HG03565 (cell line): ENCODE measurements around the gene ALG5.

ENCODE experiments used
- ATAC-seq: cut with Tn5 transposase; IDR thresholded peaks from one replicate; pipeline ENCODE4 v1.9.1; 2021; ENCODE audit warnings: mild to moderate bottlenecking, moderate library complexity; ENCODE audit not compliant: unreplicated experiment

Gene ALG5, protein sequence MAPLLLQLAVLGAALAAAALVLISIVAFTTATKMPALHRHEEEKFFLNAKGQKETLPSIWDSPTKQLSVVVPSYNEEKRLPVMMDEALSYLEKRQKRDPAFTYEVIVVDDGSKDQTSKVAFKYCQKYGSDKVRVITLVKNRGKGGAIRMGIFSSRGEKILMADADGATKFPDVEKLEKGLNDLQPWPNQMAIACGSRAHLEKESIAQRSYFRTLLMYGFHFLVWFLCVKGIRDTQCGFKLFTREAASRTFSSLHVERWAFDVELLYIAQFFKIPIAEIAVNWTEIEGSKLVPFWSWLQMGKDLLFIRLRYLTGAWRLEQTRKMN

DNA sequence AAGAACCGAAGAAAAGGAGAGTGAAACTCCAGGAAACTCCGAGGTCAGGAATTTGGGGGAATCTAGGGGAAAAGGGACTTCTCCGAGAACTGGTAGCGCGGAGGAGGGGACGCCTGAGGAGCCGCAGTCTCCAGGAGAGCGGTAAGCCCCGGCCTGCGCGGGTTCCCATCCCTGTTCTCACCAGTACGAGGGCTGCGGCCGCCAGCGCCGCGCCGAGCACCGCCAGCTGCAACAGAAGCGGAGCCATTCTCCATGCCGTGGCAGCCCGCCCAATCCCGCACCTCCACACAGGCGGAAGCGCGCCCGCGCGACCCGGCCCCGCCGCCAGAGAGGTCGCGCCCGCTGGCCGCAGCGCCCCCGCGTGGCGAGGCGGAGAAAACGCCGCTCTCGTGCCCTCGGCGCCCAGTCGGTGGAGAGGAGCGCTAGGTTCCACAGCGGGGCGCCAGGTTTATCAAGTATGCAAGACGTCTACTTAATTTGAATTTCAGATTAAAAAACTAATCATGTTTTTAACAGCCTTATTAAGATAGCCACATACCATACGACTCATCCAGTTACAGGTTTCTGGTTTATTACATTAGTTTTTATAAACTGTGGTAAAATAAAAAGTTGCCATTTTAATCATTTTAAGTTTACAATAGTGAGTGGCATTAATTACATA lies at the start of gene ALG5:
Gene ALG5 (minus strand): TSS at position 287 of the 661 bp plus-strand sequence. CDS start 40 bp downstream, at position 247.
- peak; percentile 72 for ATAC-seq

DNA sequence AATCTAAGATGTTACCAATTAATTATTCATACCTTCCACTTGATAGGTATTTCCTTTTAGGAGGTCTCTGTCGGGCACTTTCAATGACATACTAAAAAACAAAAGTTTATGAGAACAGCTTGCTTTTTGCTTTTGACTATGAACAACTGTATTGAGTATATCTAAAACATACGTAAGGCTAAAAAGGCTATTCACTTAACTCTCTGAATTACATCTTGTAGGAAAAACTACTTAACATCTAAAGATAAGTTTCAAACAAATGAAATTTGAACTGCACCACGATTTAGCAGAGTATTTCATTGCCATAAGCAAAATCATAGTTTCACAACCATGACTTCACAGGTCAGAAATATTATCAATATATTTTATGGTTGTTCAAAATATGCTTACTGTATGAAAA lies 48.7 kb upstream of the ALG5 start:
- no peak for ATAC-seq

DNA sequence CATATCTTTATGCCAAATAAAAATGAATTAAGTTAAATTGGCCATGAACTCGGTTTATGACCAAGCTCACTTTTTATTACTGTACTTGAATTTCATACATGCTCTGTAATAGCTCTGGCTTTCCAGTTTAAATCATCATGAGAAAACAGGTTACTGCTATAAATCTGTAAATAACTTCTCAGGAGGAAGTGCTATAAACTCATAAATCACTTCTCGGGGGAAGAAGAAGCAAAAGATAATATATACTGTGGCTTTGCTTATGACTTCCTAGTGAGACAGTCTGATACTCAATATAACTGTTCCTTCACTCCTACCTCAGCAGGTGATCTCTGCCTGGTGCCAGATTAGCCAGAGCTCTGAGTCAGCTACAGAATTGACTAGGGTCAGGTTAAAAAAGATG lies 47.9 kb upstream of the ALG5 start:
- ATAC-seq, result no peak

DNA sequence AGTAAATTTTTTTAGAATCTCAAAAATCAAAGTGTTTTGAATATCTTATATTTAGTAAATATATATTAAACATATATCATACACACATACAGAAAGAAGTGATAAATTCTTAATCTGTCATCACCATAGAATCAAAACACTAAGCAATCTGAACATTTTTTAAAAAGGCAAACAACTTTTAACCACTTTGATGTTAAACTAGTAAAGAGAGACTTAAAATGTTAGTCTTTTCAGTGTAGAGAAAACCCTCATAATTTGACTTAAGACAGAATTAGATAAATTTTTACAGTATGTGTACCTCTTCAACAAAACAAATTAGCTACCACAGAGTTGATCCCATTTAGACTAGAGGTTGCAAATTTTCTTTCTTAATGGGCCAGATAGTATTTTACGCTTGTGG lies 46.9 kb upstream of the ALG5 start:
- no peak for ATAC-seq

DNA sequence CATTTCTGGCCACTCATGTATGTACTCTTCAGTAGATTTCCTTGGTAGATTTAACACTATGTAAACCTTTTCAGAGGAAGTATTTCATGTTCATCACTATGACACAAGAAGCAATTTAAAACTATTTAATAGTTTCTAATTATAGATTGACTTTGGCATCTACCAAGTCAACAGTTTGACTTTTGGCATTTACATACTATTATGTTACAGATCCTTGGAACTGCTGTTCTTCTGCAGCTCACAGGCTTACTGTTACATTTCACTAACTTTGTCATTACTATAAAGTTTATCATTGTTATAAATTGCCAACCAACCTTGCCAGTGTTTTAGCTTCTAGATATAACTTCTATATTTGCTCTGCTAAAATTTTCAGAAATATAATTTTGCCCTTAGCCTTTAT lies 41.6 kb upstream of the ALG5 start:
- ATAC-seq, result no peak

DNA sequence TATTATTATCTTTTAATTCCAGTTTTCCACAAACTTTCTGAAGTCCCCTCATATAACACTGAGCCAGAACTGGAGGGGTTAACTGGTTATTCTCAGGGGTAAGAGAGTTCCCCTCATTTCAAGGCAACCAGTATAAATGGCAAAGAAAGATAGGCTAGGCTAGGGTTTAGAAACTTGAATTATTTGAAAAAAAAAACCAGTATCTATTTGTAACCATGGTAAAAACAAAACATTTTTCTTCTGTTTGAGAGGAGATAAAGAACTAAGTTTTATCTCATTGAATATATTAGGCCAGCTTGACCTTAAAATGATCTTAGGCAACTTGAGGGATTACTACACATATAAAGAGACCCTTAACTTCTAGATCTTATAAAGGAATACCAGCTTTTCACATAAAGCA lies 40.8 kb upstream of the ALG5 start:
- no peak for ATAC-seq

DNA sequence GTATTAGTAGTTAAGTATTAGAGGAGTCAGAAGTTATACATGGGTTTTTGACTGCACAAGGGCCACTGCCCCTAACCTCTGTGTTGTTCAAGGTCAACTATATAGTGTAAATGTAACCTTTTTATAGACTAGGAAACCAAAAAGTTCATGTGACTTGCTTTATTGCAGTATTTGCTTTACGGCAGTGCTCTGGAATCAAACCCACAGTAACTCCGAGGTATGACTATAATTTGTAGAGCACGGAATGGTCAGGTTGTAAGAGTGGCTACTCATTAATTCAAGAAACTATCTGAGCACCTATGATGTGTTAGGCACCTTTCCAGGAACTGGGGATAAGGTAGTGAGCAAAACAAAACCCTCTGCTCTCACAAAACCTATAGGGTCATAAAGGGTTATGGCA lies 38.1 kb upstream of the ALG5 start:
- ATAC-seq, result no peak

DNA sequence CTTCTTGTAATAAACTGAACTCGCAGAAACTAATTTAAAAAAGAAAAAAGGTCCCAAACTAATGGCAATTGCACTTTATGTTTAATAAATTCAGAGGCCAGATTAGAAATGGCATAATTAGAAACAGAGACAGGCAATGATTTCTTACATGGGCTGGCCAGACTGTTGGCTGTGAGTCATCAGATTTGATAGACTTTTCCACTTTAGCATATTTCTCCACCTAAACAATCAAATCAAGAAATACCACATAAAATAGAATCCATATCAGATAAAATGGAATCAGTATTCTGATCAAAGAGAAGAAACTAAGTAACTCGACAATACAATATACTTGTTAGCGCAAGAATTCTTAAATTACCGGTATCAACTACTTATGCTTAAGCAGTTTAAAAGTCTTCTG lies 30.5 kb upstream of the ALG5 start:
- ATAC-seq, result no peak

DNA sequence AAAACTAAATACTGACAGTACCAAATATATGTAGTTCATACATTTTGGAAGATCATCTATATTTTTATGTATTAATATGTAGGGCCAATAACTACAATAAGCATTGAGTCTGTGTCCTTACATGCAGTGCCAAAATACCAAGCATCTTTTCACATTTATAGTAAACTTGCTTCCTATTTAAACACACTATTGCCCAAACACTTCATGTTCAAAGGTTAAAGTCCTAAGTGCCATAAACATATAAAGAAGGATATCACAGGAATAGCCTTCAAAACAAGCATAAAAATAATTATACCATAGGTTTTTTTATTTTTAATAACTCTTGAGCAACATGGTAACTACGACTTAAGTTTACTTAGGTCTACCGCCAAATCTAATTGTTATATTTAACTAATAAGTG lies 28.5 kb upstream of the ALG5 start:
- no peak for ATAC-seq

DNA sequence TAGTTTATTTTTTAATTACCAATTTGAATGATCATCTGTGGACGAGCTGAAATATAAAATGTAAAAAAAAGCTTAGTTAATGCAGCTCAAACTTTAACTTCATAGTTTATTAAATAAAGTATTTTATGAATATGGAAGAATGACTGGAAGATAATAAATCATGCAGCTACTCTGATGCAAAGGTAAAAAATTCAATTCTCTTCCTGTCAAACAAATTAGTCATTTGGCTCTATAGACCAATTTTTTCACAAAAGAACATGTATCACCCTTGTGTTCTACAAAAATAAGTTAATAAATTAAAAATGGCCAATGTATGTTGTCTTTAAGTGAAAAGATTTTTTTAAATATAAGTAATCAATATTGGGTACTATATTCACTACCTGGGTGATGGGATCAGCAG lies 27.6 kb upstream of the ALG5 start:
- ATAC-seq, result no peak

DNA sequence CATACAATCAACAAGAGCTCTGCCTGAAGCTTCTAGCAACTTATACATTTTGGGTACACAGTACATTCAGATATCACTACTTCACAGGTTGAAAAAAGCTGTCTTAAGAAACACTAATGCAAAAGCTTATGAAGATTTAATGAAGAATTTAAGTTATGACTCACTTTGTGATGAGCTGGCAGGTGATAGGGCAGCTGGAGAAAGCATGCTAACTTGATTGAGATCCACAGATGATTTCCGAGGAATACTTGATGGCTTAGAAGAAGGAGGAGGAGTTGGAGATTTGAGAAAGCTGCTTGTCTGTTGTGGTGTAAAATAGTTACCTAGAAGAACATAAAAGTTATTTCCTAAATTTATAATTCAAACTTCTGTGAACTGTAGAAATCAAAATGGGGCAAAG lies 24.7 kb upstream of the ALG5 start:
- no peak for ATAC-seq

DNA sequence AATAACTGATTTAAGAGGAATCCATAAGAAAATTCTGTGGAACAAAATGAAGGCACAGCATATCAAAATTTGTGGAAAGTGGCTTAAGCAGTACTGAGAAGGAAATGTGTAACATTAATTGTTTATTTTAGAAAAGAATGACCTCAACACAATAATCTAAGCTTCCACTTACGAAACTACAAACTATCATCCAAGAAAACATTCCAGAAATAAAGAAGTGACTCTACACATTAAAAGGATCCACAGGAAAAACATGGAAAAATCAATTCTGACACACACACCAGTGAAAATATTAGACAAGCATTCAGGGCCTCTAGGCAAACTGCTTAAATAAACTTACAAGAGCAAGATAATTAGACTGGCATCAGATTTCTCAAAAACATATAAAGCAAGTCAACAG lies 15.5 kb upstream of the ALG5 start:
- no peak for ATAC-seq

DNA sequence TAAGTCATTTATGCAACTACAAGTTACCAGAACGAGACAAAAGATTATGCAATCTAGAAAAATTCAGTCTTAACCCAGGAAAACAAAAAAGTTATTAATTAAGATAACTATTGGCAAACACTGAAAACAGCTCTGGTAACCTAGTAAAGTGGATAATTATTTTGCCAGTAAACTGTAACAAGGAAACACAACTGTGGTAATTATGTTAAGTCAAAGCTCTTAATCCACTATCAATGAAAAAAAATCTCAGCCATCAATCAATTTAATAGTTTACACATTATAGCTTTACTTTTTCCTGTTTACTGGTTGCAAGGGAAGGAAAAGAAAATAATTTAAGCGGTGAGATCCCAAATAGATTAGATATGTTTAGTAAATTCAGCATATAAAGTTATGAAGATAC lies 12.6 kb upstream of the ALG5 start:
- no peak for ATAC-seq

DNA sequence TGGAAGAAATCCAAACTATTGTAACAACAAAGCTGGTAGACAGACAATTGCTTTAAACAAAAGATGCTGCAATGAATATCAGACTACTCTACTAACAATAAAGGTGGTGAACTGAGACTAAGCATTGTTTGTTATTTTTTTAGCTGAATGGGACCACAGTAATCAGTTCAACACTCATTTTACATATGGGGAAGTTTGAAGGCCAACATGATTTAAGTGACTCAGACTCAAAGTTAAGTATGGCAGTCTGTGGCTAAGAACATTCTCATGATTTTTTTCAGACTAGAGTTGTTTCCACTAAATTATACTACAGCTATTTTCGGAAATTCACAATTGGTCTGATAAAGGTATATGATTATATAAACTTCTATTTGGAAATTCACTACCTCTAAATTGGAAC lies 11.9 kb upstream of the ALG5 start:
- no peak for ATAC-seq

DNA sequence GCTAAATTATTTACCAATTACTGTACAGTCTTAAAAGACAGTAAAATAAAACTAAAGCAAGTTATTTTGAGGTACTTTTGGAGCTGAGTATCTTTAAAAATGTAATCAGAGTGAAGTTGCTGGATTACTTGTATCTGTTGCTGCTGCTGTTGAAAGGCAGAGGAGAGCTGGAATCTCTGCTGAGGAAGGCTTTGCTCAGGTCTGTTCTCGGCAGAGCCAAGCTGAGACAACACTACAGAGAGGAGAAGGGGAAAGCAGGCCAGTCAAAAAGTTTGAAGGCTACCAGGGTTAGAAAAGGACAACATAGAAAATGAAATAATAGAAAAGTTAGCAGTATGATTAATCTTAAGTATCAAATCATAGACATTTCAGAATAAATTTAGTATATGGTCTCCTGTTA lies 11.3 kb upstream of the ALG5 start:
- no peak for ATAC-seq

DNA sequence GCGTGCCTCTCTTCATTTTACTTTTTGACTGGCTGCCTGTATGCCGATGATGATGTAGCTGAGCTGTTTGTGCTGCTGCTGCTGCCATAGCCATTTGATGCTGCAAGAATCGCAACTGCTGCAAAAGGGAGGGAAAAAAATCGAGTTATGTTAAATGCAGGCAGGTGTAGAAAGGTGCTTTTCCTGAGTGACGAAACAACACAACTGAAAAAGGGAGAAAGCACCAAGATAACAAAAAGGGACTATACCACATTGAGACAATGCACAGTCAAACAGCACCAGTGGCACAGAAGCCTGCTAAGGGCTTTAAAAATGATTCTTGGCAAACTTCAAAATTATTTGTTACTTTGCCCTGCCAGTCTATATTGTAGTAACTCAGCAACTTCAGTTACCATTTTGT lies 10.6 kb upstream of the ALG5 start:
- no peak for ATAC-seq

DNA sequence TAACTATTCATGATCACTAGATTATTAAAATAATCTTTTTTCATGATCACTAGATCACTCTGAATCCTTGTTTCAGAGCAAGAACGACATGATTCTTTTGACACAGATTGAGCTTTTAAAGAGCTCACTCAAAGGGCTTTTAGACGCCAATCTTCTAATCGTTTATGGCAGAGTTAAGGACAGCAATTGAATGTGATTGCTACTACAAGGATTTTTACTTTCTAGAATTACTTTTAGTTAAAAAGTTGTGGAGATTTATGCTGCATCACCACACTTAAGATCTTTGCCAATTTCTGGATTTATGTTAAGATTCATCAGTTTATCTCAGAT lies 2.7 kb upstream of the ALG5 start:
- ATAC-seq, result no peak

DNA sequence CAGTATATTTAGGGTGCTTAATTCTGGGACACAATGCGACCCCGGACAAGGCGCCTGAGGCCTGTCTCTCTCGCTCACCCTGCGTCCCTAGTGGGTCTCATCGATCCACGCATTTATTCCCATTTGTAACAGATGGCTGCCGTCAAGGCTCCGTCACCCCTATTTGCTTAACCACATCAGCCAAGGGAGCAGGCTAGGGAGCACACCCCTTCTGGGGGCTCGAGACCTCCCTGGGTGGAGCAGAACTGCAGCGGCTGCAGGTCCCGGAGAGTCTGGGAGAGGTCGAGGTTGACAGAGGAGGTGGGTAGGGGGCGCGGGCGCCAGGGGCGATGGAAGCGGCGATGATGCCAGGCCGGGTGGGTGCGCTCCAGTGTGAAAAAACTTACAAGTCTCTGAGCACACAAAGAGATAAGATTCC lies 507 bp downstream of the ALG5 start:
- ATAC-seq, result no peak

DNA sequence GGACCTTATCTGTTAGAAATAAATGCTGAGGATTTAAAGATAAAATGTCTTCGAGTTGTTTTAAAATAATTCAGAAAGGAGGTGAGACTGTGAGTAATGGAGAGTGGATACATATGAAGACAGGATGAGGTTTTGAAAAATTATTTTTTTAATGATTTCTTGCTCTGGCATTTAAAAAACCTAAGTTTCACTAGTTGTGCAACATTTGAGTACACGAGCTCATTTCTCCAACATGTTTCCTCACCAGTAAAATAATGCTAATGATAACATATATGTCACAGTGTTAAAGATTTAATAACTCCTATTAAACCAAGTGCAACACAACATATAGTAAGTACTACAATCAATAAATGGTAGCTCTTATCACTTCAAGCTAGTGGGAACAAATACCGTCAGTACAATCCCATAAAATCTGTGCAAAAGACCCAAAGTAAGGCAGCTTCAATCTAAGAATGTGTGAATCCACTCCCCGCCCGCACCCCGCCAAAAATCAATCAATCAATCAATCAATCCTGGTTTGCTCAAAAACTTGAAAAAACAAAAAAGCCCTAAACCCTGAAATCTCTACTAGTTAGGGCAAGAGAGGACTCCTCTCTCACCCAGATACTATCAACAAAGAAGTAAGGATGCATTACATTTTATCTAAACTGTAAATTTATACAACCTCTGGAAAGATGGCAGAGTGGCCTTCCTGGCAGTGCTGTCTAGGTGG lies 1.3 kb downstream of the ALG5 start:
- no peak for ATAC-seq

DNA sequence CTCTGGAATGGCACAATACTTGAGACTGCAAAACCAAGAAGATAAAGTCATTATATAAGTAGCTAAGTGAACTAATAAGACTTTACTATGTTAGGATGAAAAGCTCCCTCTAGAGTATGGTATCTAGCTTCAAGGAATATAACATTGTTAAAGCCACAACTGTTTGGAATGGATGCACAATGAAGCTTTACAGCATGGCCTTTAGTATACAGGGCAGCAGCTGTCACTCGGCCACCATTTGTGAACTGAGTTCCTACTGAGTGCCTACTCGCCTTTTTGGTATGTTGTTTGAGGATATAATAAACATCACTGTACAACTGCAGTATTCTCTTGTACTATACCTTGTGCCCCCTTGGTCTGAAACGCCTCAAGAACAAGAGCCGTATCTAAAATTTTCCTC lies 6.8 kb downstream of the ALG5 start:
- ATAC-seq, result no peak

DNA sequence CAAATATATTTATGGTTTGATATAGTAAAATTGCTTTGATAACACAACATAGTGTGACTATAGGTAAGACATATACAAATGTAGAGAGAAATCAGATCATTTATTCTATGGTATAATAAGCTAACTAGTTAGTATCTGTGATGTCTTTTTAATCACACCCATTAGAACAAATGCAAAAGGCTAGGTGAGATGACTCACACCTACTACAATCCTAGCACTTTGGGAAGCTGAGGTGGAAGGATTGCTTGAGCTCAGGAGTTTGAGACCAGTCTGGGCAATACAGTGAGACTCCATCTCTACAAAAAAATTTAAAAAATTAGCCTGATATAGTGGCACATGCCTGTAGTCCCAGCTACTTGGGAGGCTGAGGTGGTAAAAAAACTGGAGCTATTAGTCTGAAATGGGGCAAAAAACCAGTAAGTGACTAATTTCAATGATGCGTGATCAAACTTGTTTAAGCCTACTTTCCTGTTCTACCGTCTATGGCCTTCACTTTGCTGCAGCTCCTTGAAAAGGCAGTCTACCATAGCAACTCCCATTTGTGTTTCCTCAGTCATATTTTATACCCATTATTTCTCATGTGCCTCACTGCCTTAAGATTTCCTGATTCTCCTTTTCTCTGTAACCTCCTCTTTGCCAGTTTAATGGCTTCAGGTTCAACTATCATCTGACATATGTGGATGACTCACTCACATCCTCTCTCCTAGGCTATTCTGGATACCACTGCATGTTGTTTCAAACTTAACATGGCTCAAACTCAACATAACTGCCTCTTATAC lies 12.5 kb downstream of the ALG5 start:
- ATAC-seq, result no peak
